Measurements from ENCODE around the gene POU2F1. TPM values are rescaled to one million over a fixed set of nuclear protein-coding genes. Genes with fewer than 3 reads are reported as not detected.

Gene POU2F1
- 2.0 and 3.4 TPM in 2 replicates for total RNA-seq (ENCODE audit: low replicate concordance)

GRCh38 chr1:167220537-167221125 is at the start of gene POU2F1:
POU2F1 (plus strand) TSS chr1:167220886; CDS start chr1:167220898, 12 bp downstream.

Other genes starting within 250 kb of the POU2F1 start
- gene ILDR2, start 245.3 kb upstream of the POU2F1 start, total RNA-seq (ENCODE audit: low replicate concordance) = under 0.01 TPM in 1 of 2 replicates, not detected in the other
- not detected in 2 replicates for gene MAEL, start 231.6 kb upstream of the POU2F1 start, total RNA-seq (ENCODE audit: low replicate concordance)
- gene GPA33, start 130.5 kb upstream of the POU2F1 start, total RNA-seq (ENCODE audit: low replicate concordance) = not detected in 2 replicates
- gene STYXL2, start 126.8 kb upstream of the POU2F1 start, total RNA-seq (ENCODE audit: low replicate concordance) = not detected in 2 replicates